ENCODE measurements around the gene SLC29A4.

GRCh38 chr7:5238500-5238899 lies 44.2 kb upstream of the SLC29A4 start:
- no peak for TF ChIP-seq CTCF (IDR thresholded peaks at IDR 0.05; ENCODE audit: insufficient read depth, low read length, poor library complexity, severe bottlenecking)
- TF ChIP-seq EZH2phosphoT487 (conservative IDR thresholded peaks at IDR 0.05; ENCODE audit: low read length), result no peak

Data from SU-DHL-6 (cell line).